Esophagus squamous epithelium (tissue), 5 donors: Measurements from ENCODE around the gene FILIP1. TPM values are rescaled to one million over a fixed set of nuclear protein-coding genes. Genes with fewer than 3 reads are reported as not detected.
"Not testable (repeated sequence)": the region's sequence is repeated elsewhere in the genome, so short reads cannot be mapped to it uniquely, and the experiment has no call there.

Experiments
- DNase-seq: peaks from one replicate; lab custom pipeline; 2025; lab: John Stamatoyannopoulos, UW
- H3K27ac ChIP-seq, 4 donors: fragments of 200-600 bp; sonication (generic); one replicate each; pipeline ENCODE4 v1.5.1; 2016 to 2019; ENCODE audit warnings: mild to moderate bottlenecking in 1 of 4
- H3K27me3 ChIP-seq, 4 donors: fragments of 200-600 bp; sonication (generic); 1 replicate in 3 of 4; 2 replicates in 1 of 4; pipeline versions ENCODE4 v1.5.1 to v1.6.0; 2017 to 2021; ENCODE audit warnings: antibody characterized with exemption in 1 of 4
- H3K36me3 ChIP-seq, 3 donors: fragments of 200-600 bp; sonication (generic); one replicate each; pipeline ENCODE4 v1.5.1; 2016 to 2019
- H3K4me1 ChIP-seq, 3 donors: fragments of 200-600 bp; sonication (generic); one replicate each; pipeline ENCODE4 v1.5.1; 2017 to 2019
- H3K4me3 ChIP-seq, 4 donors: fragments of 200-600 bp; sonication (generic); 1 replicate in 3 of 4; 2 replicates in 1 of 4; pipeline ENCODE4 v1.5.1; 2016 to 2019; ENCODE audit warnings: mild to moderate bottlenecking in 2 of 4, moderate library complexity in 1 of 4
- H3K9me3 ChIP-seq, 3 donors: fragments of 200-600 bp; sonication (generic); one replicate each; pipeline ENCODE4 v1.5.1; 2016 to 2019
- CTCF ChIP-seq, 6 experiments: fragments of 450-650 bp in 4 of 6; fragments of 200-600 bp in 2 of 6; sonication (generic) in 2 of 6; IDR thresholded peaks; one replicate each; pipeline ENCODE4 v1.5.1; 2016 to 2019; ENCODE audit warnings: antibody characterized with exemption in 6 of 6, mild to moderate bottlenecking in 4 of 6, moderate library complexity in 4 of 6
- POLR2A ChIP-seq, 4 donors: fragments of 450-650 bp; IDR thresholded peaks; one replicate each; pipeline ENCODE4 v1.6.1; 2017; ENCODE audit warnings: antibody characterized with exemption in 4 of 4, mild to moderate bottlenecking in 4 of 4, moderate library complexity in 3 of 4
- WGBS, 2 donors: methylation state at CpG; one replicate each; pipeline ENCODE4 v1.1.5; 2018; 5-methylcytosine and 5-hydroxymethylcytosine counted together
- intact Hi-C: fragments of 100-400 bp; cut with DNase I; formaldehyde crosslinking; loops from one replicate; pipeline ENCODE4 v1.15.0; 2022
- total RNA-seq, 4 donors: library from RNA; depleted of rRNA; stranded (reverse); fragments of >200 nt; gene quantifications; one replicate each; pipeline ENCODE4 v1.1.0, GENCODE V29; 2016
- donor health status: DM: yes; HTN: yes; CAD: no.

Gene FILIP1
- total RNA-seq, 4 donors from 2014 or later, result 0.49 to 13.4 (median 2.3) TPM

- no peaks in the 10 kb centered on the region for H3K36me3 ChIP-seq
- 88 to 89% methylated on average over 4 to 5 of the region's 5 CpGs for WGBS, 2 donors
- no peak overlapping the region for H3K4me3 ChIP-seq
- intact Hi-C loops, result no loop called here
- H3K27ac ChIP-seq, result no peak overlapping the region
- DNase-seq, result no peak
- no peaks in the 10 kb centered on the region for H3K9me3 ChIP-seq
- TF ChIP-seq POLR2A (IDR thresholded peaks at IDR 0.05) (no peak), CTCF (IDR thresholded peaks at IDR 0.05) (no peak)
- no peaks in the 10 kb centered on the region for H3K27me3 ChIP-seq
- H3K4me1 ChIP-seq, result no peaks in the 10 kb centered on the region
These were observed 43.9 kb downstream of the FILIP1 start for GRCh38 chr6:75449630-75450206.

GRCh38 chr6:75446241-75446880 lies 47.2 kb downstream of the FILIP1 start:
- DNase-seq, result no peak
- no peak for TF ChIP-seq POLR2A (IDR thresholded peaks at IDR 0.05)
- TF ChIP-seq CTCF (IDR thresholded peaks at IDR 0.05), result no peak
- intact Hi-C loops, result no loop called here

GRCh38 chr6:75445738-75446137 lies 47.9 kb downstream of the FILIP1 start:
- no peaks in the 10 kb centered on the region for H3K4me1 ChIP-seq
- no peaks in the 10 kb centered on the region for H3K36me3 ChIP-seq
- no peak overlapping the region for H3K4me3 ChIP-seq
- H3K9me3 ChIP-seq, result no peaks in the 10 kb centered on the region
- intact Hi-C loops, result no loop called here
- no peaks in the 10 kb centered on the region for H3K27me3 ChIP-seq
- DNase-seq, result no peak
- H3K27ac ChIP-seq, result no peak overlapping the region
- TF ChIP-seq POLR2A (IDR thresholded peaks at IDR 0.05) (no peak), CTCF (IDR thresholded peaks at IDR 0.05) (no peak)

More at GRCh38 chr6:75446241-75446880, 47.2 kb downstream of the FILIP1 start:
- no peaks in the 10 kb centered on the region for H3K27me3 ChIP-seq
- no peak overlapping the region for H3K4me3 ChIP-seq
- H3K9me3 ChIP-seq, result no peaks in the 10 kb centered on the region
- H3K36me3 ChIP-seq, result no peaks in the 10 kb centered on the region
- H3K4me1 ChIP-seq, result no peaks in the 10 kb centered on the region
- no peak overlapping the region for H3K27ac ChIP-seq
- WGBS, 2 donors, result 38 to 52% methylated on average over 4 of the region's 4 CpGs

GRCh38 chr6:75444899-75445298 lies 48.7 kb downstream of the FILIP1 start:
- no peak for TF ChIP-seq POLR2A (IDR thresholded peaks at IDR 0.05)
- no peak for TF ChIP-seq CTCF (IDR thresholded peaks at IDR 0.05)
- no peaks in the 10 kb centered on the region for H3K27me3 ChIP-seq
- intact Hi-C loops, result no loop called here
- no peak for DNase-seq
- H3K9me3 ChIP-seq, result no peaks in the 10 kb centered on the region
- no peak overlapping the region for H3K4me3 ChIP-seq
- no peaks in the 10 kb centered on the region for H3K36me3 ChIP-seq
- no peaks in the 10 kb centered on the region for H3K4me1 ChIP-seq
- 64 to 72% methylated on average over 2 of the region's 2 CpGs for WGBS, 2 donors
- H3K27ac ChIP-seq, result no peak overlapping the region

- intact Hi-C loops, H3K36me3 ChIP-seq, H3K9me3 ChIP-seq, H3K27me3 ChIP-seq, H3K27ac ChIP-seq, DNase-seq, H3K4me3 ChIP-seq: not testable (repeated sequence)
- peaks cover 0 to 14% (median 0%) of the 10 kb centered on the region in 3 donors for H3K4me1 ChIP-seq
- WGBS, 2 donors, result no CpG with 5 or more reads among the region's 29 CpGs
These were observed 51.7 kb downstream of the FILIP1 start for GRCh38 chr6:75441883-75442282.

GRCh38 chr6:75441479-75441878 lies 52.1 kb downstream of the FILIP1 start:
- no CpG with 5 or more reads among the region's 33 CpGs for WGBS, 2 donors
- H3K27me3 ChIP-seq, H3K36me3 ChIP-seq, intact Hi-C loops, H3K9me3 ChIP-seq, H3K4me3 ChIP-seq, H3K27ac ChIP-seq, DNase-seq: not testable (repeated sequence)
- peaks cover 0 to 17% (median 0%) of the 10 kb centered on the region in 3 donors for H3K4me1 ChIP-seq
